GM21390 (cell line): ENCODE results near the gene ARHGAP1.
"Not testable (repeated sequence)": the region's sequence is repeated elsewhere in the genome, so short reads cannot be mapped to it uniquely, and the experiment has no call there.

Experiments
- ATAC-seq: cut with Tn5 transposase; IDR thresholded peaks from one replicate; pipeline ENCODE4 v1.9.1; 2021; ENCODE audit not compliant: unreplicated experiment

The ARHGAP1 gene

GRCh38 chr11:46675288-46675851 is 25.0 kb downstream of the ARHGAP1 start:
- ATAC-seq = no peak

GRCh38 chr11:46674463-46675287 is 25.7 kb downstream of the ARHGAP1 start:
- ATAC-seq = no peak

GRCh38 chr11:46673713-46674462 is 26.5 kb downstream of the ARHGAP1 start:
- no peak for ATAC-seq

GRCh38 chr11:46672381-46672839 is 28.0 kb downstream of the ARHGAP1 start:
- no peak for ATAC-seq

- ATAC-seq = no peak
Measured at GRCh38 chr11:46671958-46672315, 28.5 kb downstream of the ARHGAP1 start.

- not testable (repeated sequence) for ATAC-seq
Measured at GRCh38 chr11:46670521-46670920, 29.9 kb downstream of the ARHGAP1 start.

GRCh38 chr11:46669711-46670139 is 30.7 kb downstream of the ARHGAP1 start:
- ATAC-seq = no peak

GRCh38 chr11:46668480-46669085 is 31.8 kb downstream of the ARHGAP1 start:
- ATAC-seq = no peak

- no peak for ATAC-seq
Measured at GRCh38 chr11:46667043-46667481, 33.4 kb downstream of the ARHGAP1 start.

GRCh38 chr11:46666516-46666915 is 33.9 kb downstream of the ARHGAP1 start:
- no peak for ATAC-seq

- ATAC-seq = no peak
Measured at GRCh38 chr11:46665356-46665755, 35.1 kb downstream of the ARHGAP1 start.

GRCh38 chr11:46664612-46665011 is 35.8 kb downstream of the ARHGAP1 start:
- no peak for ATAC-seq

GRCh38 chr11:46663277-46663940 is 37.0 kb downstream of the ARHGAP1 start:
- no peak for ATAC-seq

GRCh38 chr11:46662366-46662765 is 38.1 kb downstream of the ARHGAP1 start:
- ATAC-seq = no peak

- ATAC-seq = no peak
Measured at GRCh38 chr11:46661836-46662235, 38.6 kb downstream of the ARHGAP1 start.

- ATAC-seq = no peak
Measured at GRCh38 chr11:46659908-46660307, 40.5 kb downstream of the ARHGAP1 start.

- no peak for ATAC-seq
Measured at GRCh38 chr11:46658259-46658658, 42.2 kb downstream of the ARHGAP1 start.

- ATAC-seq = no peak
Measured at GRCh38 chr11:46657186-46657585, 43.2 kb downstream of the ARHGAP1 start.

GRCh38 chr11:46655631-46656030 is 44.8 kb downstream of the ARHGAP1 start:
- no peak for ATAC-seq

- no peak for ATAC-seq
Measured at GRCh38 chr11:46649180-46649738, 51.2 kb downstream of the ARHGAP1 start.
